Body of pancreas (tissue), 4 donors: ENCODE results near the gene NEU4. TPM values are rescaled to one million over a fixed set of nuclear protein-coding genes. Genes with fewer than 3 reads are reported as not detected.

ENCODE experiments used
- ATAC-seq: fragments of 150-250 bp; one replicate; pipeline ENCODE4 v1.9.1; 2016
- DNase-seq, 4 donors: peaks; one replicate each; pipeline ENCODE4 v3.0.0-alpha.2; 2019
- H3K27ac ChIP-seq, 4 donors: fragments of 200-600 bp; sonication (generic); 1 replicate in 3 of 4; 2 replicates in 1 of 4; pipeline versions ENCODE4 v1.5.1 to v1.6.1; 2016 to 2019; ENCODE audit warnings: mild to moderate bottlenecking in 1 of 4, mixed read lengths in 1 of 4, moderate library complexity in 1 of 4
- H3K27me3 ChIP-seq, 2 donors: fragments of 200-600 bp; sonication (generic); one replicate each; pipeline ENCODE4 v1.6.0; 2016; ENCODE audit warnings: mild to moderate bottlenecking in 1 of 2
- H3K36me3 ChIP-seq, 2 donors: fragments of 200-600 bp; sonication (generic); replicated peaks in 1 of 2; 2 replicates each; pipeline ENCODE4 v1.5.1; 2016; ENCODE audit warnings: low read depth in 2 of 2; ENCODE audit not compliant: insufficient read depth in 1 of 2
- H3K4me1 ChIP-seq: fragments of 200-600 bp; sonication (generic); one replicate; pipeline ENCODE4 v1.6.0; 2016
- H3K4me3 ChIP-seq, 2 donors: fragments of 200-600 bp; sonication (generic); 1 replicate in 1 of 2; 2 replicates in 1 of 2; pipeline ENCODE4 v1.5.1; 2016 to 2019
- H3K9me3 ChIP-seq, 3 donors: fragments of 200-600 bp; sonication (generic); 1 replicate in 2 of 3; 2 replicates in 1 of 3; pipeline ENCODE4 v1.5.1; 2016
- POLR2A ChIP-seq, 3 donors: fragments of 450-650 bp; IDR thresholded peaks; one replicate each; pipeline ENCODE4 v1.6.1; 2016; ENCODE audit warnings: antibody characterized with exemption in 3 of 3, mild to moderate bottlenecking in 2 of 3
- WGBS, 2 donors: methylation state at CpG; one replicate each; pipeline ENCODE4 v1.1.5; 2017; 5-methylcytosine and 5-hydroxymethylcytosine counted together
- intact Hi-C: fragments of 100-400 bp; cut with DNase I; formaldehyde crosslinking; loops from one replicate; pipeline ENCODE4 v1.15.1; 2023
- total RNA-seq, 2 donors: library from RNA; depleted of rRNA; stranded (reverse); fragments of >200 nt; gene quantifications; one replicate each; pipeline ENCODE4 v1.1.0, GENCODE V29; 2016
- TF ChIP-seq, protein P1 (sequence below), 7 experiments: fragments of 450-650 bp in 4 of 7; fragments of 200-600 bp in 3 of 7; sonication (generic) in 3 of 7; IDR thresholded peaks; one replicate each; pipeline ENCODE4 v1.5.1; 2016 to 2019; ENCODE audit warnings: antibody characterized with exemption in 7 of 7

NEU4 gene
- total RNA-seq, 2 donors from 2014 or later = not detected

DNA sequence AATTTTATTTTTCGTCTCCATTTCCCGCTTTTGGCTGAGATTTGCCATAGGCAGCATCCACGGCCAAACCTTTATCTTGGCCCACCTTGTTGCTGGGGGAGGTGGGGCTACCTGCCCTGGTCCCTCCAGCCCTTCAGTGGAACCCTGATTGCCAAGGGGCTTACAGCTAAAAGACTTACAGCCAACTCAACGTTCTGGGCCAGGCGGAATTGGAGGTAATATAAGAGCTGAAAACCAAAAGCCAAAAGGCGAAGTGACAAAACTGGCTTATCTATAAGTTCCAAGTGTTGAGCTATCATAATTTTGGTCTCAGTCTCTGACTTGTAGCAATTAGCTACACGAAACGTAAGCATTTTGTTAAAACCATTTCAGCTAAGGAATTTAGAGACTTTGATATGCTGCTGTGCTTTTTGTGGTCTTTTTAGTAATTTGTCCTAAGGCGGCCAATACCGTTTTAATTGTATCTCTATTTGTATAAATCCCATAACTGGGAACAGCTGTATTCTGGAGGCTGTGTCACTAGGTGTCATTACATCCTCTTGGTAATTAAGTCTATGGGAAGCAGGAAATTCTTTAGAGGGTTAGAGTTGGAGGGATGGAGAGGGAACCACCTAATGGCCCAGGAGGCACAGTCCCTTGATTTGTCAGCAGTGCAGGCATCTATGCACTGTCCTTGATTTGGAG lies 25.7 kb downstream of the NEU4 start:
- WGBS, 2 donors = 84% methylated on average over 10 of the region's 10 CpGs
- DNase-seq = no peak

GRCh38 chr2:241835611-241836010 lies 26.6 kb downstream of the NEU4 start:
- WGBS, 2 donors = 56 to 76% methylated on average over 4 of the region's 4 CpGs

More for the DNA sequence above, 25.7 kb downstream of the NEU4 start:
- ATAC-seq = no peak
- no peak overlapping the region for H3K4me3 ChIP-seq
- no peak overlapping the region for H3K27ac ChIP-seq
- no peaks in the 10 kb centered on the region for H3K36me3 ChIP-seq
- H3K27me3 ChIP-seq = no peaks in the 10 kb centered on the region
- no peaks in the 10 kb centered on the region for H3K9me3 ChIP-seq
- intact Hi-C loops = no loop called here
- TF ChIP-seq, protein P1, sequence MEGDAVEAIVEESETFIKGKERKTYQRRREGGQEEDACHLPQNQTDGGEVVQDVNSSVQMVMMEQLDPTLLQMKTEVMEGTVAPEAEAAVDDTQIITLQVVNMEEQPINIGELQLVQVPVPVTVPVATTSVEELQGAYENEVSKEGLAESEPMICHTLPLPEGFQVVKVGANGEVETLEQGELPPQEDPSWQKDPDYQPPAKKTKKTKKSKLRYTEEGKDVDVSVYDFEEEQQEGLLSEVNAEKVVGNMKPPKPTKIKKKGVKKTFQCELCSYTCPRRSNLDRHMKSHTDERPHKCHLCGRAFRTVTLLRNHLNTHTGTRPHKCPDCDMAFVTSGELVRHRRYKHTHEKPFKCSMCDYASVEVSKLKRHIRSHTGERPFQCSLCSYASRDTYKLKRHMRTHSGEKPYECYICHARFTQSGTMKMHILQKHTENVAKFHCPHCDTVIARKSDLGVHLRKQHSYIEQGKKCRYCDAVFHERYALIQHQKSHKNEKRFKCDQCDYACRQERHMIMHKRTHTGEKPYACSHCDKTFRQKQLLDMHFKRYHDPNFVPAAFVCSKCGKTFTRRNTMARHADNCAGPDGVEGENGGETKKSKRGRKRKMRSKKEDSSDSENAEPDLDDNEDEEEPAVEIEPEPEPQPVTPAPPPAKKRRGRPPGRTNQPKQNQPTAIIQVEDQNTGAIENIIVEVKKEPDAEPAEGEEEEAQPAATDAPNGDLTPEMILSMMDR (IDR thresholded peaks at IDR 0.05) = no peak
- TF ChIP-seq POLR2A (IDR thresholded peaks at IDR 0.05) = no peak
- no peaks in the 10 kb centered on the region for H3K4me1 ChIP-seq

GRCh38 chr2:241836292-241836691 lies 27.3 kb downstream of the NEU4 start:
- Histone ChIP-seq H3K36me3 (no peaks in the 10 kb centered on the region), H3K4me3 (no peak overlapping the region), H3K4me1 (no peaks in the 10 kb centered on the region), H3K9me3 (no peaks in the 10 kb centered on the region), H3K27me3 (no peaks in the 10 kb centered on the region), H3K27ac (no peak overlapping the region)
- intact Hi-C loops = no loop called here
- WGBS, 2 donors = 52 to 55% methylated on average over 6 of the region's 6 CpGs
- TF ChIP-seq POLR2A (IDR thresholded peaks at IDR 0.05) = no peak
- TF ChIP-seq, protein P1 (IDR thresholded peaks at IDR 0.05) = no peak
- DNase-seq = no peak
- ATAC-seq = no peak

More at GRCh38 chr2:241835611-241836010, 26.6 kb downstream of the NEU4 start:
- Histone ChIP-seq H3K27ac (no peak overlapping the region), H3K4me3 (no peak overlapping the region), H3K9me3 (no peaks in the 10 kb centered on the region), H3K4me1 (no peaks in the 10 kb centered on the region), H3K27me3 (no peaks in the 10 kb centered on the region), H3K36me3 (no peaks in the 10 kb centered on the region)
- ATAC-seq = no peak
- TF ChIP-seq, protein P1 (IDR thresholded peaks at IDR 0.05) = no peak
- no peak for TF ChIP-seq POLR2A (IDR thresholded peaks at IDR 0.05)
- intact Hi-C loops = no loop called here
- no peak for DNase-seq

GRCh38 chr2:241837197-241837965 lies 28.4 kb downstream of the NEU4 start:
- H3K36me3 ChIP-seq = no peaks in the 10 kb centered on the region
- ATAC-seq (no peak), DNase-seq (no peak)
- 42 to 45% methylated on average over 13 of the region's 13 CpGs for WGBS, 2 donors
- H3K9me3 ChIP-seq = no peaks in the 10 kb centered on the region
- TF ChIP-seq POLR2A (IDR thresholded peaks at IDR 0.05) = no peak
- TF ChIP-seq, protein P1 (IDR thresholded peaks at IDR 0.05) = no peak
- H3K4me1 ChIP-seq = no peaks in the 10 kb centered on the region
- intact Hi-C loops = no loop called here
- H3K27me3 ChIP-seq = no peaks in the 10 kb centered on the region
- no peak overlapping the region for H3K27ac ChIP-seq
- H3K4me3 ChIP-seq = no peak overlapping the region
